D721Med (cell line): ENCODE data around the gene IKBKE.

Source experiments
- DNase-seq: peaks from one replicate; pipeline ENCODE4 v3.0.0; 2011; ENCODE audit warnings: low spot score; ENCODE audit not compliant: insufficient read length
- FAIRE-seq: peaks from 2 replicates; lab custom pipeline; 2011; peaks lifted over from hg19 to GRCh38; lab: Jason Lieb, UNC
- CTCF ChIP-seq: IDR thresholded peaks from 2 replicates; pipeline ENCODE4 v1.5.1; 2012; ENCODE audit warnings: mild to moderate bottlenecking, control low read depth; ENCODE audit not compliant: insufficient read depth; ENCODE audit errors: missing control alignments

Gene IKBKE

GRCh38 chr1:206469933-206470691, at the start of gene IKBKE:
IKBKE (plus strand) TSS chr1:206470476; CDS start chr1:206473228, 2,752 bp downstream.
- DNase-seq (no peak), FAIRE-seq (no peak)
- TF ChIP-seq CTCF: no peak

GRCh38 chr1:206421616-206422340, 48.5 kb upstream of the IKBKE start:
- DNase-seq (peak; percentile 74), FAIRE-seq (peak; percentile 96)
- no peak for TF ChIP-seq CTCF

- no peak for DNase-seq
- no peak for TF ChIP-seq CTCF
- no peak for FAIRE-seq
Measured at GRCh38 chr1:206422525-206422924, 47.8 kb upstream of the IKBKE start.

- no peak for DNase-seq
- no peak for TF ChIP-seq CTCF
- no peak for FAIRE-seq
Measured at GRCh38 chr1:206427291-206427690, 43.0 kb upstream of the IKBKE start.

GRCh38 chr1:206429421-206429820, 40.9 kb upstream of the IKBKE start:
- FAIRE-seq (no peak), DNase-seq (no peak)
- TF ChIP-seq CTCF: no peak

- TF ChIP-seq CTCF: no peak
- FAIRE-seq (no peak), DNase-seq (no peak)
Measured at GRCh38 chr1:206430031-206430983, 40.0 kb upstream of the IKBKE start.
